Measurements from ENCODE around the gene FAM124A.

Gene FAM124A

GRCh38 chr13:51305271-51305967, 83.2 kb downstream of the FAM124A start:
- DNase-seq (ENCODE audit: low read depth in 3 of 3) = no peak

DNA sequence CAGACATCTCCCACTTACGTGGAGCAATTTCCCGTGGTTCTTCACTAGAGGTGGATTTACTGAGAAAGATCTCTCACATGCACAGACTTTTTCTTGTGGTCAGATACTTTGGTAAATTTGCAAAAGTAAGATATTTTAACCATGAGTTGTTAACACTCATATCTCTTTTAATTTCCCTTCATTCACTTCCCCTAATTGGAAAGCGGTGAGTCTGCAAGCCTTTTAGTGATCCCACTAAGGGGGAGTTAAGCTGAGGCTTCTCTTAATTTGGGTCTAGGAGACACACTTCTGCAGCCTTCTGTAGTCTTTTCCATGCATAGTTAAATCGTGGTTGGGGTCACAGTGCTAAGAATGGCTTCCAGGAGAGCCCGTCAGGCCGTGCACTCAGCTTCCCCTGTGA, 86.6 kb downstream of the FAM124A start:
- DNase-seq (ENCODE audit: low read depth in 3 of 3) = no peak

- DNase-seq (ENCODE audit: low read depth in 3 of 3) = no peak
Observed at GRCh38 chr13:51311231-51311630, 89.0 kb downstream of the FAM124A start.

DNA sequence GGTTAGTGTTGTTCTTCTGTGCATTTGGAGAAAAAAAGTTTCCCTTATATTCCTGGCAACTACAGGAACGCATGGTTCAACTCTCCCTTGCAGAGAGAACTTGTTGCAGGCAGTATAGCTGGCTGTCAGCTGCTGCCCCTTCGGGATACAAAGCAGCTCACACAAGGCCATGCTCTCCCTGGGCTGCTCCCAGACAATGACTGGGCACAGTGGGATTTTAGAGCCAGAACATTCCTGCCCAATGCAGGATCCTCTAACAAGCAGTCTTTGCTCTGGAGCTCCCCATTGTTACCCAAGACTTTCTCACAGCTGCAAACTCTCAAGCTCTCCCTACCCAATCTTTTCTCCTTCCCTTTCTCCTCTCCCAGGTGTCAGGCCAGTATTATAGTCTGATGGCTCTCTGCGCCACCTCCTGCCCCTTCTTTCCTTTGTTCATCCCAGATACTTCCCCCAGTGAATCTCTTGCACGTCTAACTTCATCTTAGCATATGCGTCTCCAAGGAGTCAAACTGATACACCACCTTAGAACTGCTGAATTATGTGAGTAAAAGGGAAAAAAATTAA, 89.8 kb downstream of the FAM124A start:
- no peak for DNase-seq (ENCODE audit: low read depth in 3 of 3)

DNA sequence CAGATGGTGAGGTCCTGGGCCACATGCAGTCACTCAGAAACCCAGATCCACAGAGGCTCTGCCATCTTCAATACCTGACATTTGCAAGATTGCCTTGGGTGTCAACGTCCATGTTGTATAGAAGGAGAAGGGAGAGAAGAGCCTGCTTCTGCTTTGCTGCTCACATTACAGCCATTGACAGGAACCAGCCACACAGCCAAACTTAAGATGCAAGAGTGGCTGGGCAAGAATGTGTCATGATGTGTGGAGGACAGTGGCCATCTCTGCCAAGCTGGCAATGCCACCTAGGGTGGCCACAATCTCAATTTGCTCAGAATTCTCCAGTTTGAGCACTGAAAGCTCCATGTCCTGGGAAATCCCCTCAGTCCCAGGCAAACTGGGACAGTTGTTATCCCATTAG, 91.4 kb downstream of the FAM124A start:
- DNase-seq (ENCODE audit: low read depth in 3 of 3) = no peak

DNA sequence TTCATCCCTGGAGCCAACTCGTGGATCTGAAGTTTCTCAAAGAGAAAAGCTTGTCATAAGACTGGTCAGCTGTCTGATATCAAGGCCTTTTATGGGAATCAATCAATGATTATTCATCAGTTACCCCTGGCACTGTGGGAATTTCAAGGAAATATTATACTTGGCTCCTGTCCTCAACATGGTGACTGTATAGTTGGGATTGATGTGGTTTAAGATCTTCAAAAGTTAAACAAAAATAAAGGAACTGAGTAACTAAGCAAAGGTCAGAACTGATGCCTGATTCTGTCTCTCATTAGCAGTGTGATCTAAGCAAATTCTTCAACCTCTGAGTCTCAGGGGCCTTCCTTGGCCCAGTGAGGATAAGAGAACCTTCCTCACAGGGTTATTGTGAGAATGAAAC, 95.1 kb downstream of the FAM124A start:
- DNase-seq (ENCODE audit: low read depth in 3 of 3) = no peak

DNA sequence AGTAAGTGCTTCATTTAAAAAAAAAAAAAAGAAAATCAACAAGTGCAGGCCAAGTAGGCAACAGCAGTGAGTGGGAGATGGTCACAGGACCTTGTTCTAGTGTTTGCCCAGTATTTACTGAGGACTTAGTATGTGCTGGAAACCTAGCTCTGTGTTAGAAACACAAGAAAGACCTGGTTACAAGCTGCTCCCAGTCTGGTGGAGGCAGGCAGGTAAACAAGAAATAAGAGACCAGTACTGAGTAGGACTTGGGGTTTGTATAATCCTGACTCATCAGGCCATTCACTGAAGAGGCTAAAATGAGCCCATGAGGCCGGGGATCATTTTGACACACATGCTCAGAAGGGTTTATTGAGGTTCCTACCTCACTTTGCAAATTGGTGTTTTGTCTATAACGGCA, 95.8 kb downstream of the FAM124A start:
- DNase-seq (ENCODE audit: low read depth in 3 of 3) = no peak

DNA sequence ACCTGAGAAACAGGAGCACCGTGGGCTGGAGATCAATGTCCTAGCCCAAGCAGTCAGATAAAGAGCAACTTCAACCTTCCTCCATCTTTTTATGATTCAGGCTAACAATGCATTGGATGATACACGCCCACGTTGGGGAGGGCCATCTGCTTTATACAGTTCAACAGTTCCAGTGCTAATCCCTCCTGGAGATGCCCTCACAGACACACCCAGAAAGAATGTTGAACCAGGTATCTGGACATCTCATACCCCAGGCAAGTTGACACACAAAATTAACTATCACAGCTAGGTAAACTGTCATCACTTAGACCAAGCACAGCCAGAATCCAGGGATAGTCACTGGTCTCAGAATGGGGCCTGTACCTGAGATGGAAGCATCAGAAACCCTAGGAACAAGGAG, 96.7 kb downstream of the FAM124A start:
- DNase-seq (ENCODE audit: low read depth in 3 of 3) = no peak

DNA sequence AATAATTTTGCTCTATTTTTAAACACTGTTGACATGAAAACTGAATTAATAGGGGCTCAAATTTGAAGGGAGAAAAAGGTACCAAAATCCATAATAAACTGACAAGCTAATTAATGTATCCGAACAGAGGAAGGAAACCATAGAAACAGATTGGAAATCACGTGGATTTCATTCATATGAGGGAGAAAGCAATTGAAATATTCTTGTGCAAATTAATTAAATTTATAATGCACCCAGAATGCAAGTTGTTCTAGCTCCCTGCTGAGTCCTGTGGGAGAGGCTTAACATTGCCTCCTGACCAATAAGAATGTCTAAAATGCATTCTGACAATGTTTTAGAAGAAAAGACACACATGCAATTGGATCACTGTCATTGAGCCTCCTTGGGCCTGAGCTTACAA, 99.6 kb downstream of the FAM124A start:
- no peak for DNase-seq (ENCODE audit: low read depth in 3 of 3)

DNA sequence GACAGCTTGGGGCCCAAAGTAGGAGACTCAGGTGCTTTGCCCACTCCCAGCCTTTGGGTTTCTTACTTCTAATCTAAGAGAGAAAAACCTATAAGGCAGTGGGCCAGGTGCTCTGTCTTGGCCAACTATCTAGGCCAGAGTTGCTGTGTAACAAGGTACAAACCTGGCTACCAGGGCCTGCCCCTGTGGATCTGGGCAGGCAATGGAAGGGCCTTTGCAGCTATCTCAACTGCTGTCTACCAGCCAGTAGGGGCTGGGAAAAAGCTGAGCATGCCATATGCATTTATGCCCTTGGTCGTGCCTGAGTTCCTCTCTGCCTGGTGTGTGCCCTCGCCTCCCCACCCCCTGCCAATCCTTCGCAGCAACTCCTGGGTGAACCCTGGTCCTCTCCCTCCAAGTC, 100.6 kb downstream of the FAM124A start:
- DNase-seq (ENCODE audit: low read depth in 3 of 3) = no peak

- no peak for DNase-seq (ENCODE audit: low read depth in 3 of 3)
Observed at GRCh38 chr13:51323824-51324511, 101.8 kb downstream of the FAM124A start.

DNA sequence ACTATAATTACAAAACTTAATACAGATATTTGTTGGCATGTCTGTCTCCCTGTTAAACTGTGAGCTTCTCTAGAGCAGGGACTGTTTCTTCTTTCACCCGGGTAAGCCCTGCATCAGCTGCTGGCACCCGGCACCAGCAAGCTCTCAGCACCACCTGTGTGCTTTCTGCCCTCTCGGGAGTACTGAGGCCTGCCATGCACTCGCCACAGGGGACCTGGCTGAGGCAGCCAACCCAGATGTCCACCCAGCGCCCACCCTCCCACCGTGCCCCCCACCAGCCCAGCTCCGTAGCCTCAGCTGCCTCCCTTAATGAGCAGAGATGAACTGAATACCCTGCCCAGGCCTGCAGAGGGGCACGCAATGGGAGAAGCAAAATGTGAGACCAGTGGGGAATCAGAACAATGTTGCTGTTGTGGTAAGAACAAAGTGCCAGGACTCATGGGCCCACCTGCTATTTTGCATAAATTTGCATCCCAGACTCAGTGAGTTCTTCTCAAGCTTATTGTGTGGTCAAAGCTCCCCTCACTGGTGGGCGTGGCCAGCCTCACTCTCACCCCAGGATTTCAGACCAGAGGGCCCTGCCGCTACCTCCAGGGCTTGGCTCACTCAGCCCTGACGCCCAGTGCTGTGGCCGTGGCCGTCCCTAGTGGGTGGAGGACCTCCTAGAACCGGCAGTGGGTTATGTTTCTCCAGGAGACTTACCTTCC, 102.7 kb downstream of the FAM124A start:
- DNase-seq (ENCODE audit: low read depth in 3 of 3) = no peak

- no peak for DNase-seq (ENCODE audit: low read depth in 3 of 3)
Observed at GRCh38 chr13:51325837-51326236, 103.6 kb downstream of the FAM124A start.

GRCh38 chr13:51326777-51327176, 104.6 kb downstream of the FAM124A start:
- no peak for DNase-seq (ENCODE audit: low read depth in 3 of 3)

GRCh38 chr13:51327961-51328360, 105.8 kb downstream of the FAM124A start:
- no peak for DNase-seq (ENCODE audit: low read depth in 3 of 3)

GRCh38 chr13:51328488-51328887, 106.3 kb downstream of the FAM124A start:
- no peak for DNase-seq (ENCODE audit: low read depth in 3 of 3)

GRCh38 chr13:51329606-51330005, 107.4 kb downstream of the FAM124A start:
- DNase-seq (ENCODE audit: low read depth in 3 of 3) = no peak

DNA sequence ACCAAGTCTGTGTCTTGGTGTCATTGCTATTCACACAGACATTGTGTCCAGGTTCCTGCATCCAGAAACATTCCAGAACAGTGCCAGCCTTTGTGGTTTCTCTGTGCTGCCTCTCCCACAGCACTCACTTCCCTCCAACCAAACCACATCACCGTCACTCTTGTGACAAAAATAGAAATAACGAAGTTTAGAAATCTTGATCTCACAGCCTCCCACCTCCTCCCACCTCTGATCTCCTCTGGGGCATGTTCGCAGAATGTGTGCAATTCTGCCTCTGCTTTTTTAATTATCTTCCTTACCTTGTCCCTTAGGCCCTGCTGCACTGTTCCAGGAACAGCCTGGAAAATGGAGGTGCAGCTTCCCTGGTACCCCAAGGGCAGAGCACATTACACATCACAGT, 108.6 kb downstream of the FAM124A start:
- DNase-seq (ENCODE audit: low read depth in 3 of 3) = no peak

GRCh38 chr13:51331354-51331861, 109.2 kb downstream of the FAM124A start:
- DNase-seq (ENCODE audit: low read depth in 3 of 3) = no peak

GRCh38 chr13:51332566-51333361, 110.6 kb downstream of the FAM124A start:
- DNase-seq (ENCODE audit: low read depth in 3 of 3) = no peak

DNA sequence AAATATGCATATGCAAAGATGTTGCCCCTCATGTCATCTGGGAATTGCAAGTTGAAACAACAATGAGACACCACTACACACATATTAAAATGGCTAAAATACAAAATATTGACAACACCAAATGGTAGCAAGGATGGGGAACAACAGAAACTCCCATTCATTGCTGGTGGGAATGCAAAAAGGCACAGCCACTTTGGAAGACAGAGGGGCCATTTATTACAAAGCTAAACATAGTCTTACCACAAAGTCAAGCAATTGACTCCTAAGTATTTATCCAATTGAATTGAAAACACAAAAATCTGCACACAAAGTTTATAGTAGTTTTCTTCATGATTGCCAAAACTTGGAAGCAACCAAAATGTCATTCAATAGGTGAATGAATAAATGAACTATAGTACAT, 111.2 kb downstream of the FAM124A start:
- DNase-seq (ENCODE audit: low read depth in 3 of 3) = no peak

DNA sequence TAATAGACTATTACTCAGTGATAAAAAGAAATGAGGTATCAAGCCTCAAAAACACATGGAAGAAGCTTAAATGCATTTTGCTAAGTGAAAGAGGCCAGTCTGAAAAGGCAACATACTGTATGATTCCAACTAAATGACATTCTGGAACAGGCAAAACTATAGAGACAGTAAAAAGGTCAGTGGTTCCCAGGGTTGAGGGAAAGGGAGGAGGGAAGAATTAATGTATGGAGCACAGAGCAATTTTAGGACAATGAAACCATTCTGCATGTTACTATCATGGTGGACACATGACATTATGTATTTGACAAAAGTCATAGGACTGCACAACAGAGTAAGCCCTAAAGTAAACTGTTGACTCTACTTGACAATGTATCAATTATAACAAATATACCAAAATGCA, 111.6 kb downstream of the FAM124A start:
- DNase-seq (ENCODE audit: low read depth in 3 of 3) = no peak
